Activated CD8-positive, alpha-beta T cell treated with anti-CD3 and anti-CD28 coated beads for 36 hours (primary cell): ENCODE results near the gene DNAJC8. TPM values are rescaled to one million over a fixed set of nuclear protein-coding genes. Genes with fewer than 3 reads are reported as not detected.

ENCODE experiments used
- ATAC-seq: fragments of 200-7000 bp; cut with Tn5 transposase; one replicate; pipeline ENCODE4 v1.10.0; 2021; ENCODE audit warnings: mild to moderate bottlenecking, moderate library complexity
- CTCF ChIA-PET: fragments of 350-600 bp; sonication (Branson Sonifier 250); formaldehyde crosslinking; loops from one replicate; lab custom pipeline; 2021; ENCODE audit warnings: antibody characterized with exemption; lab: Charles Lee
- POLR2A ChIA-PET: fragments of 350-600 bp; sonication (Branson Sonifier 250); formaldehyde crosslinking; loops from one replicate; lab custom pipeline; 2021; ENCODE audit warnings: antibody characterized with exemption; lab: Charles Lee
- DNase-seq: peaks from one replicate; pipeline ENCODE4 v3.0.0-alpha.2; 2020
- H3K27ac Mint-ChIP-seq: one replicate; pipeline ENCODE4 v1.8.0; 2021; ENCODE audit warnings: mild to moderate bottlenecking, mixed read lengths
- H3K27me3 Mint-ChIP-seq: one replicate; pipeline ENCODE4 v1.8.0; 2021; ENCODE audit warnings: mixed read lengths
- H3K36me3 Mint-ChIP-seq: one replicate; pipeline ENCODE4 v1.8.0; 2021; ENCODE audit warnings: low read depth, mixed read lengths
- H3K4me1 Mint-ChIP-seq: one replicate; pipeline ENCODE4 v1.8.0; 2021; ENCODE audit warnings: low read depth, mixed read lengths
- H3K4me3 Mint-ChIP-seq: one replicate; pipeline ENCODE4 v1.8.0; 2021; ENCODE audit warnings: mild to moderate bottlenecking, moderate library complexity, mixed read lengths
- H3K9me3 Mint-ChIP-seq: one replicate; pipeline ENCODE4 v1.8.0; 2021; ENCODE audit warnings: mixed read lengths
- intact Hi-C: fragments of 100-400 bp; cut with micrococcal nuclease; formaldehyde crosslinking; loops from one replicate; pipeline ENCODE4 v1.10.0; 2022
- total RNA-seq, 2 experiments: library from RNA; stranded (reverse); gene quantifications; one replicate each; pipeline ENCODE4 v1.2.3, GENCODE V29; 2021
- TF ChIP-seq, protein P1 (sequence below): fragments of 200-600 bp; IDR thresholded peaks from one replicate; pipeline ENCODE4 v1.8.0; 2022; ENCODE audit warnings: antibody characterized with exemption, mild to moderate bottlenecking

DNAJC8 gene
- 100 to 1,000 TPM; 103 to 105 TPM for total RNA-seq

- intact Hi-C loops: no loop called here
- no peaks in the 10 kb centered on the region for H3K9me3 Mint-ChIP-seq
- H3K36me3 Mint-ChIP-seq: peaks cover 9% of the 10 kb centered on the region
- ChIA-PET POLR2A (interaction anchor here (0.6 to 2.1 kb wide), 8 partner anchors 11 to 47 kb away, joined by 3 to 6 read pairs (median 4); no protein-coding TSS in a partner anchor), CTCF (interaction anchor here (1.0 to 1.6 kb wide), 2 partner anchors 16 to 141 kb away, joined by 4 read pairs; no protein-coding TSS in a partner anchor)
- DNase-seq (peak; percentile 100), ATAC-seq (peak; percentile 69)
- TF ChIP-seq, protein P1, sequence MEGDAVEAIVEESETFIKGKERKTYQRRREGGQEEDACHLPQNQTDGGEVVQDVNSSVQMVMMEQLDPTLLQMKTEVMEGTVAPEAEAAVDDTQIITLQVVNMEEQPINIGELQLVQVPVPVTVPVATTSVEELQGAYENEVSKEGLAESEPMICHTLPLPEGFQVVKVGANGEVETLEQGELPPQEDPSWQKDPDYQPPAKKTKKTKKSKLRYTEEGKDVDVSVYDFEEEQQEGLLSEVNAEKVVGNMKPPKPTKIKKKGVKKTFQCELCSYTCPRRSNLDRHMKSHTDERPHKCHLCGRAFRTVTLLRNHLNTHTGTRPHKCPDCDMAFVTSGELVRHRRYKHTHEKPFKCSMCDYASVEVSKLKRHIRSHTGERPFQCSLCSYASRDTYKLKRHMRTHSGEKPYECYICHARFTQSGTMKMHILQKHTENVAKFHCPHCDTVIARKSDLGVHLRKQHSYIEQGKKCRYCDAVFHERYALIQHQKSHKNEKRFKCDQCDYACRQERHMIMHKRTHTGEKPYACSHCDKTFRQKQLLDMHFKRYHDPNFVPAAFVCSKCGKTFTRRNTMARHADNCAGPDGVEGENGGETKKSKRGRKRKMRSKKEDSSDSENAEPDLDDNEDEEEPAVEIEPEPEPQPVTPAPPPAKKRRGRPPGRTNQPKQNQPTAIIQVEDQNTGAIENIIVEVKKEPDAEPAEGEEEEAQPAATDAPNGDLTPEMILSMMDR: no peak
- peak within 1 kb of the TSS; percentile 95 for H3K27ac Mint-ChIP-seq
- peaks cover 23% of the 10 kb centered on the region for H3K4me1 Mint-ChIP-seq
- H3K27me3 Mint-ChIP-seq: no peaks in the 10 kb centered on the region
- peak within 1 kb of the TSS; percentile 96 for H3K4me3 Mint-ChIP-seq
These were observed at the start of gene DNAJC8 for GRCh38 chr1:28232558-28233263. Gene DNAJC8 (minus strand): TSS chr1:28233029. CDS start chr1:28232998, 31 bp downstream.

DNA sequence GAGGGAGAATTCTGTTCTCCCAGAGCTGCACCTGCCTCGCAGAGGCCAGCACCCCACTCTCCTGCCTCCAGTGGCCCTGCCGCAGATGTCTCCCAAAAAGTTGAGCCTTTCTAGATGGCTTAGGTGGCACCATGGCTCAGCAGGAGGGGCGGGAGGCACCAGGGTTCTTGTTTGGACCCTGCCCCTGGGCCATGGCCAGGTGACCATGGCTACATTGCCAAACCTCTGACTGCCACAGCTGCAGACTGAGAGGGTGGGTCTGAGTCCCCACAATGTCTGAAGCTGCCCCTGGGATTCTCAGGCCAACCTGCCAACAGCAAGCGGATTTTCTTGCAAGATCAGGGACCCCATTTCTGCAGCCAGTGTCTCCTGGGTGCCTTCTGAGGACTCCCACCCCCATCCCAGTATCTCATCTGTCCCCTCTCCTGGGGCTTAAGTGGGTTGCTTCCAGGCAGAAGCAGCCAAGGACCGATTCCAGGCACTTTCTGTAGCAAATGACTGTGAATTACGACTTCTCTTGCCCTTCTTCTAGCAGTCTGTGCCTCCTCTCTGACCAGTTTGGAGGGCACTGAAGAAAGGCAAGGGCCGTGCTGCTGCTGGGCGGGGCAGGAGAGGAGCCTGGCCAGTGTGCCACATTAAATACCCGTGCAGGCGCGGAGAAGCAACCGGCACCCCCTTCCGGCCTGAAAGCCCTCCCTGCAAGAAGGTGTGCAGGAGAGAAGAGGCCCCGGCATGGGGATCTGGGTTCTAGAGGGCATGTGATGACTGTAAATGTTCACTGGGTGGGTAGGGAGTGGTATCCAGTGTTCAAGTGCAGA lies 49.0 kb upstream of the DNAJC8 start:
- H3K4me3 Mint-ChIP-seq: no peak overlapping the region
- CTCF ChIA-PET: no interaction called here
- ATAC-seq: no peak
- no peak overlapping the region for H3K27ac Mint-ChIP-seq
- intact Hi-C loops: no loop called here
- H3K4me1 Mint-ChIP-seq: no peaks in the 10 kb centered on the region
- H3K27me3 Mint-ChIP-seq: no peaks in the 10 kb centered on the region
- no peak for DNase-seq
- H3K36me3 Mint-ChIP-seq: peaks cover 26% of the 10 kb centered on the region
- TF ChIP-seq, protein P1: no peak
- POLR2A ChIA-PET: interaction anchor here (2.6 kb wide), 1 partner anchor 21 kb away, joined by 8 read pairs; no protein-coding TSS in a partner anchor
- H3K9me3 Mint-ChIP-seq: no peaks in the 10 kb centered on the region

GRCh38 chr1:28280977-28281381 lies 48.1 kb upstream of the DNAJC8 start:
- Mint-ChIP-seq H3K36me3 (peaks cover 26% of the 10 kb centered on the region), H3K27me3 (no peaks in the 10 kb centered on the region), H3K4me3 (no peak overlapping the region), H3K4me1 (no peaks in the 10 kb centered on the region), H3K9me3 (no peaks in the 10 kb centered on the region), H3K27ac (no peak overlapping the region)
- intact Hi-C loops: no loop called here
- CTCF ChIA-PET: interaction anchor here (1.3 kb wide), 1 partner anchor 23 kb away, joined by 3 read pairs; no protein-coding TSS in a partner anchor
- TF ChIP-seq, protein P1: no peak
- no peak for ATAC-seq
- no peak for DNase-seq
- POLR2A ChIA-PET: no interaction called here

DNA sequence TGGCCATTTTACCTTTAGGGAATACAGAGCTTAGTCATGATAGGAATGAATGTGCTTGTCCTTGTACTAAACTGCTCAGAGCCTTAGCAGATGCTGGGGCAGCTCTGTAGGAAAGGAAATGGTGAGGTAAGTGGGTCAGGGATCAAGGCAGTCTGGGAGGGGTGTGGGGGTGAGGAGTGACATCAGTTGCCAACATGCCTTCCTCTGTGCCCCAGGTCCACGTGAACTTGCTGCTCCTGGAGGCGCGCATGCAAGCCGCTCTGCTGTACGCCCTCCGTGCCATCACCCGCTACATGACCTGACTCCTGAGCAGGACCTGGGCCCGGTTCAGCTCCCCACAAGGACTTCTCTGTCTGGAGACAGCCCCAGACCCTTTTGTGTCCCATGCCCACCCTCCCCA lies 47.7 kb upstream of the DNAJC8 start:
- Mint-ChIP-seq H3K27ac (no peak overlapping the region), H3K4me1 (no peaks in the 10 kb centered on the region), H3K36me3 (peaks cover 26% of the 10 kb centered on the region), H3K9me3 (no peaks in the 10 kb centered on the region), H3K27me3 (no peaks in the 10 kb centered on the region), H3K4me3 (no peak overlapping the region)
- TF ChIP-seq, protein P1: no peak
- ChIA-PET CTCF (interaction anchor here (1.3 kb wide), 1 partner anchor 24 kb away, joined by 3 read pairs; no protein-coding TSS in a partner anchor), POLR2A (interaction anchor here (1.8 kb wide), 1 partner anchor 48 kb away, joined by 4 read pairs; the partner anchor contains the start of gene DNAJC8)
- DNase-seq (no peak), ATAC-seq (no peak)
- intact Hi-C loops: no loop called here
